ENCODE measurements around the gene TNKS2.
A peak's percentile ranks its signal among the peaks of the same experiment; 100 is the strongest.

Gene TNKS2

GRCh38 chr10:91908337-91909116 lies 110.3 kb downstream of the TNKS2 start:
- H3K27ac ChIP-seq, result peak overlapping the region; percentile 54
- peak; percentile 75 for TF ChIP-seq ZFX (IDR thresholded peaks at IDR 0.05)
- peak; percentile 87 for TF ChIP-seq CTCF (conservative IDR thresholded peaks at IDR 0.05)

- H3K27ac ChIP-seq, result peak within 1 kb of the TSS; percentile 54
- TF ChIP-seq ZFX (IDR thresholded peaks at IDR 0.05) (no peak), CTCF (conservative IDR thresholded peaks at IDR 0.05) (peak; percentile 67)
Observed at GRCh38 chr10:91909117-91909677, 111.0 kb downstream of the TNKS2 start, which contains the start of gene FGFBP3. Gene FGFBP3, minus strand, starts transcription at chr10:91909486. Its CDS starts 517 bp downstream, at chr10:91908969.

GRCh38 chr10:91910467-91910866 lies 112.2 kb downstream of the TNKS2 start:
- TF ChIP-seq CTCF (conservative IDR thresholded peaks at IDR 0.05) (no peak), ZFX (IDR thresholded peaks at IDR 0.05) (no peak)
- H3K27ac ChIP-seq, result no peak overlapping the region

Data from C4-2B (cell line).